ENCODE results near the gene PKMYT1.
A peak's percentile ranks its signal among the peaks of the same experiment; 100 is the strongest.

Gene PKMYT1

GRCh38 chr16:3017794-3018506 lies 37.7 kb upstream of the PKMYT1 start, which contains the start of gene CLDN6:
TSS of gene CLDN6 (minus strand) at chr16:3018183. CDS start at chr16:3016021, 2,162 bp downstream.
- no peak for DNase-seq (ENCODE audit: low spot score)

GRCh38 chr16:3017344-3017743 lies 37.1 kb upstream of the PKMYT1 start:
- no peak for DNase-seq (ENCODE audit: low spot score)

- DNase-seq (ENCODE audit: low spot score): no peak
Observed at GRCh38 chr16:3015865-3016521, 35.7 kb upstream of the PKMYT1 start.

GRCh38 chr16:3014971-3015370 lies 34.7 kb upstream of the PKMYT1 start:
- DNase-seq (ENCODE audit: low spot score): no peak

DNA sequence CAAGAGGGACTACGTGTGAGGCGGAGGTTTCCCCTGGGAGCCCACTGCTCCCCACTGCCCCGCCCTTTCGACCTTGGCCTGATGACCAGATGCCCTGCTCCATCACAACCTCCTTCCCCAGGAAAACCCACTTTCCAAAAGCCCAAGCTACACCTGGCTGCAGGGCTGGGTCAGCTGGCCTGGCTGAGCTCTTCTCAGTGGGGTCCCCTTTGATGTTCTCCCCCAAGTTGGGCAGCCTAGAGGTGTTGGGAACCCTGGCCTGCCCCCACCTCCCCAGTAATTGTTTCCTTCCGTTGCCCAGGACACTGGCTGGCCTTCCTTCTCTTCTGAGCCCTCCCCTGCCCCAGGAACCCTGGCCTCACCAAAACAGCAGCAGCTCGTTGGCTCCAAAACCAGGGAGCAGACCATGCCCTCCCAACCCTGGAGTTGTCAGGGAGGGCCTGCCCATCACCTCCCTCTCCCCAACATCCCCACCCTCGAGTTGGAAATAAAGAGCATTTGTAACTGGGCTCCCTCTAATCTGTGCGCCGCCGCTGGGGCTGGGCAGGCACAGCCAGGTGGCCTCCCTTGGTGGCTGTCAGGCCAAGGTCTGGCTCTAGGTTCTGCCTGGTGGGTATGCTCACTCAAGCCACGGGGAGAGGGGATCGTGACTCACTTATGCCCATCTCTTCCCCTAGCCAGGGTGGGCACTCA lies 33.9 kb upstream of the PKMYT1 start:
- DNase-seq (ENCODE audit: low spot score): no peak

GRCh38 chr16:3013491-3013951 lies 33.3 kb upstream of the PKMYT1 start:
- no peak for DNase-seq (ENCODE audit: low spot score)

DNA sequence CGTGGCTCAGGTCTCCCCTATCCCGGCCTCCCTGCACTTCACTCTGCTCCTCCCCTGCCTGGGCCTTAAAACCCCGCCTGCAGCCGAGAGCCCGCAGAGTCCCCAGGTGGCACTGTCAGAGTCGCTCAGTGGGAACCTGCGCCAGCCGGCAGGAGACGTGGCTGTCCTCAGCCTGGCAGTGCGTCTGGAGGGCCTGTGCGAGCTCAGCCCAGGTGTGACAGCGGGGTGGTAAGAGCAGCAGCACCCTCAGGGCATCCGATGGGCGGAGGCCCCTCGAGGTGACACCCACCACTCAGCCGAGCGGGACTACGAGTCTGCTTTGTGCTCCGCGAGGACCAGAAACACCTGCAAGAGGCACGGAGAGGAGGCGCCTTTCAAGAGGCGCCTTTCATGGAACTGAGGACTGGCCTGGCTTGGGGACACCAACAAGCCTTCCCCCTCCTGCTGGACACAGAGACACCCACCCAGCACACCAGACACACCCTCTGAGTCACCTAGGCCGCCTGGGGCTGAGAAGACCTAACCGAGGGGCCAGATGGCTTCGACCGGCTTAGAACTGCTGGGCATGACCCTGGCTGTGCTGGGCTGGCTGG lies 32.7 kb upstream of the PKMYT1 start, which contains the start of gene CLDN9:
Gene CLDN9 (plus strand): TSS at position 96 of the 593 bp plus-strand sequence. CDS start 440 bp downstream, at position 536.
- no peak for DNase-seq (ENCODE audit: low spot score)

DNA sequence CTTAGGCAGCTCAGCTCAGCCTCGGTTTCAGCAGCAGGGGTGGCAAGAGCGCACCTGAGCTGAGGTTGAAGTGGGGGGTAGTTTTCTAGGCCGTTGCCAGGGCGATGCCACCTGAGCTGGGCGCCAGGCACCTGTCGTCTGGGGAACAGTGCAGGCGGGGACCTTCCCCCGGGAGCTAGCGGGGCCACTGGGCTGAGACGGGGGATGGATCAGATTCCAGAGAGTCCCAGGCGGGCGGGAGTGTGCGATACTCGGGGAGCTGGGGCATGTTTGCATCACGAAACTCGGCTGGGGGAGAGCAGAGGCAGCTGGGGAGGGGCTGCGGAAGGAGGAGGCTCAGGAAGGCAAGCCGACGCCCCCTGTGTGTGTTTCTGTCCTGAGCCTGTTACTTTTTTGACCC lies 32.0 kb upstream of the PKMYT1 start:
- DNase-seq (ENCODE audit: low spot score): no peak

GRCh38 chr16:3010510-3010909 lies 30.3 kb upstream of the PKMYT1 start:
- DNase-seq (ENCODE audit: low spot score): no peak

DNA sequence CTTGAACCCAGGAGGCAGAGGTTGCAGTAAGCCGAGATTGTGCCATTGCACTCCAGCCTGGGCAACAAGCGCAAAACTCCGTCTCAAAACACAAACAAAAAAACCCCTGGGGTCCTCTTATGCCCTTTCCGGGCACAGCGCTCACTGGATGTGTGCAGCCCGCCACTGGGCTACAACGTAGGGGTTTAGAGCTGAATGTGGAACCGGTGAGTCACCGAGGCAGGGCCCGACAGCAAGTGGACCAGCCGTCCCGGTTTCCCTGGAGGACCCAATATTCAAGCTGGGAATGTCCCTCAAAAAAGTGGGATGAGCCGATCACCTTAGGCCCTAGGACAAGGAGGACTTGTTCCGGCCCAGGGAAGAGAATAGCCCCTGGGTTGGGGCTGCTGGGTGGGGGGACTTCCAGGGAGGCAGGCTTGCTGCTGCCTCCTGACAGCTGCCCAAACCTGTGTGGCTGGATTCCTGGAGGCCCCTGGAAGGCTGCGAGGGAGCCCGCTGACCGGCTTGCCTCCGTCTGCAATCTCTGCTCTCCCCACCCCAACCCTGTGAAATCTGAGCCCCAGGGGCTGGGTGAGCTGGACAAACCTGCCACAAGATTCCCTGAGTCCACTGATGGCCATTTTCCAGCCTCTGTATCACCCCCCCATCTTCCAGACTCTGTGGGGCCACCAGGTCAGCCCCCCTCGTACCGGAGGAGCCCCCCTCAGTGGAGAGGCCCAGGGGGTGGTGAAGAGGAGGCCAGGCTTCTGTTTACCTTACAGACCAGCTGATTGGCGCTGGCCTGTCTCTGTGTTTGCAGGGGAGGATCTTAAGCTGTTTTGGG lies 29.5 kb upstream of the PKMYT1 start:
- no peak for DNase-seq (ENCODE audit: low spot score)

DNA sequence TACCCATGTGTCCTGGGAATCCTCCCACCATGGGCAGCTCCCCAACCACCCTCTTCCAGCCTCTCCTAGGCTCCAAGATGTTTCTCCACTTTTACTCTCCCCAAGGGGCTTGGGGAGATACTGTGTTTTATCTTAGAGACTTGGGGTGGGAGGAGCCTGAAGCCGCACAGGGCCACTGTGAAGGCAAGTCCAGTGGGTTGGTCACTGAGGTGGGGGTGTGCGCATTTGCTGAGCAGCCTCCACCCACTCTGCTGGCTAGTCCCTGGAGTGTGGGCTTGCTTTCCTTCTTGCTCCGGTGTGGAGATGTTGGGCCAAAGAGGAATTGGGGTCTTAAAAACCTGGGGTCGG lies 28.4 kb upstream of the PKMYT1 start:
- DNase-seq (ENCODE audit: low spot score): no peak

DNA sequence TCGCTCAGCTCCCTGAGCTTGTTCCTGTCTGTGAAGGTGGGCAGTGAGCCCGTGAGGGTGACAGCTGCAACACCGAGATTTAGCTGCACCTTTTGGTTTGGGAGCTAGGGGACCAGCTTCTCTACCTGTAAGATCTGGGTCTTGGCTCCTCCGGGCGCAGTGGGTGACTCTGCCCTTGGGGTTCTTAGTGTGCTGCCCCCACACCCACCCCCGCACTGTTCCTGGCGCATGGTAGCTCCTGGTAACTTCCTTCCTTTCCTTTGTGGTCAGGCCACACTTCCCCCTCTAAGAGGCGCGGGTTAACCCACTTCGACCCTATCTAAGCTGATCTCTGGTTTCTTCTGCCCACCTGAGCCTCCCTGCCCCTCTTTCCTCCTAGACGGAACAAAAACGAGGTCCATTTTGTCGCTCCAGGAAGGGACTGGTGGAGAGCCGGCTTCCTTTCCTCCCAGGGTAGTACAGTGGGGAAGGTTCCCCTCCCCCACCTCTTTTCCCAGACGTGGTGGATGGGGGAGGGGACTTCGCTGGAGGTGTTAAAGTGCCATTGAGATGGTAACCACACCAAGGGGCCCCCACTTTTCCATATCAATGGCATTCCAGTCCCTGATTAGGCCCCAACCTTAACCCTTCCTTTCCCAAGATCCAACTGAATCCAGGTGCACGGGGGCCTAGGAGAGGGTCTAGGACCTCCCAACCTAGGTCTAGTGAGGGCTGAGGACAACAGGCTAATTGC lies 27.9 kb upstream of the PKMYT1 start:
- no peak for DNase-seq (ENCODE audit: low spot score)

GRCh38 chr16:3007059-3007956 lies 27.1 kb upstream of the PKMYT1 start:
- no peak for DNase-seq (ENCODE audit: low spot score)

- no peak for DNase-seq (ENCODE audit: low spot score)
Observed at GRCh38 chr16:3004781-3005284, 24.6 kb upstream of the PKMYT1 start.

GRCh38 chr16:3004319-3004718 lies 24.1 kb upstream of the PKMYT1 start:
- DNase-seq (ENCODE audit: low spot score): no peak

DNA sequence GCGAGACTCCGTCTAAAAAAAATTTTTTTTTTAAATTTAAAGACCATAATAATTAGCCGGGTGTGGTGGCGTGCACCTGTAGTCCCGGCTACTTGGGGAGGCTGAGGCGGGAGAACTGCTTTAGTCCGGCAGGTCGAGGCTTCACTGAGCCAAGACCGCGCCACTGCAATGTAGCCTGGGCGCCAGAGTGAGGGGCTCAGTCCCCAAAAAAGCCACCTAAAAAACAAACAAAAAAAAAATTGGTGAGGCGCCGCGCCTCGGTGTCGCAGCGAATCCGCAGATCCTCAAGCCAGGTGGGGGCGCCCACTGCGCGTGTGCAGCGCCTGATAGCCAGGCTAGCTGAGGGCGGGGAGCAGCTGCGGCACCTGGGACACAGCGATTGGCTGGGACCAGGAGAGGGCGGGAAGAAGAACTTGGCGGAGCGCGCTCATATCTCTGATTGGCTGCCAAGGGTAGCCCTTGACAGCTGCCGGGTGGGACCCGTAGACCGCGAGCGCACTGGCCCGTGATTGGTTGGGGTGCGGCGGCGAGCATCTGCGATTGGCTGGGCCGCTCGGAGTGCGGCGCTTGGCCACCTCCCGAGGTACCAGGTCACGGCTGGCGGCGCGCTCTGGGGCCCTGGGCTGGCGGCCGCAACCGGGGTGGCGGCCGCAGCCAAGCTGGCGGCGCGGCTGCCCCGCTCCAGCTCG lies 23.5 kb upstream of the PKMYT1 start:
- peak; percentile 99 for DNase-seq (ENCODE audit: low spot score)

GRCh38 chr16:3001316-3001715 lies 21.1 kb upstream of the PKMYT1 start:
- DNase-seq (ENCODE audit: low spot score): no peak

DNA sequence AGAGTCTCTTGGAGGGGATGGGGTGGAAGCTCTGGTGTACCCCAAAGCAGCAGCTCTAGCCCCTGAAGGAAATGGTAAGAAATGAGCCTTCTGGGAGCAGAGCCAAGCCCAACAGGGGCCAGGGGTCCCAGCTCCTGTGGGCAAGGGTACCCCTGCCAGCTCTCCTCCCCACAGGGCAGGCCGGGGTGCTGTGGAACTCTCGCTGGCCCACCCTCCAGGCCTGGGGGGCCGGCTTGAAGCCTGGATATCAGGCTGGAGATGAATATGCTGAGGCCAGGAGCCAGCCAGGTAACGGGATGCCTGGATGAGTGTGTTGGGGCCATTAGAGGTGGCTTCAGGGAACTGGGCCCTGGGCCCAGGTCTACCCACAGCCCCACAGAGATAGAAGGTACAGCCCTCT lies 20.3 kb upstream of the PKMYT1 start:
- no peak for DNase-seq (ENCODE audit: low spot score)

GRCh38 chr16:2999929-3000328 lies 19.7 kb upstream of the PKMYT1 start:
- DNase-seq (ENCODE audit: low spot score): no peak

All from kidney capillary endothelial cell (primary cell).